ENCODE measurements around the gene APOL5.

DNA sequence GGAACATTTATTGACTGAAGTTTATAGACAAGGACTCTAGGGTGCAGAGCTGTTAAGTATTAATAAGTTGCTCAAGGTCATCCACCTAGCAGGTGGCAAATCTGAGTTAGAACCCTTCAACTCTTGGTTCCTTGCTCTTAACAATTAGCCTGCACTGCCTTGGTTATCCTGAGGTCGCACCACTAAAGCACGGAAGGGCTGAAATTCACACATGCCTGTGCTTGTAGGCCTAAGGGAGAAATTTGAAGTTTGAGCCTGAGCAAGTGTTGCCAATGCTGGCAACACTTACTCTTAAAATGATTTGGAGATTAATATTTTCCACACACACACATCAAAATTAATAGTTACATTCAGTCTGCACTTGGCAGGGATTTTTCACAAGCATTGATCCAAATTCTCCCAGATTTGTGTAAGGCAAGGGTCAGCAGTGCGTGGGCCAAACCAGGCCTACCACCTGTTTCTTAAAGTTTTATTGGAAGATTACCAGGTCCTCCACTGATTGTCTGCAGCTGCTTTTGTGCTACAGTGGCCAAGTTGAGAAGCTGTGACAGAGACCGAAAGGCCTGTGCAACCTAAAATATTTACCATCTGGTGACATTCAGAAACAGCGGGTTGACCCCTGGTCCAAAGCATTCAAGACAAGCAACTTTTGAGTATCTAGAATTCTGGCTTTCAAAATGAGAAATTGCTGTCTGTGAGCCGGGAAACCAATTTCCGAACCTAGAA, 16.3 kb downstream of the APOL5 start:
- TF ChIP-seq POLR2AphosphoS5 (IDR thresholded peaks at IDR 0.05; ENCODE audit: low read depth, low read length) (no peak), TAF1 (IDR thresholded peaks at IDR 0.05; ENCODE audit: borderline replicate concordance, low read depth, low read length) (no peak)
